ENCODE data around the gene CENPVL1.
"Not testable (repeated sequence)": the region's sequence is repeated elsewhere in the genome, so short reads cannot be mapped to it uniquely, and the experiment has no call there.

CENPVL1 gene

DNA sequence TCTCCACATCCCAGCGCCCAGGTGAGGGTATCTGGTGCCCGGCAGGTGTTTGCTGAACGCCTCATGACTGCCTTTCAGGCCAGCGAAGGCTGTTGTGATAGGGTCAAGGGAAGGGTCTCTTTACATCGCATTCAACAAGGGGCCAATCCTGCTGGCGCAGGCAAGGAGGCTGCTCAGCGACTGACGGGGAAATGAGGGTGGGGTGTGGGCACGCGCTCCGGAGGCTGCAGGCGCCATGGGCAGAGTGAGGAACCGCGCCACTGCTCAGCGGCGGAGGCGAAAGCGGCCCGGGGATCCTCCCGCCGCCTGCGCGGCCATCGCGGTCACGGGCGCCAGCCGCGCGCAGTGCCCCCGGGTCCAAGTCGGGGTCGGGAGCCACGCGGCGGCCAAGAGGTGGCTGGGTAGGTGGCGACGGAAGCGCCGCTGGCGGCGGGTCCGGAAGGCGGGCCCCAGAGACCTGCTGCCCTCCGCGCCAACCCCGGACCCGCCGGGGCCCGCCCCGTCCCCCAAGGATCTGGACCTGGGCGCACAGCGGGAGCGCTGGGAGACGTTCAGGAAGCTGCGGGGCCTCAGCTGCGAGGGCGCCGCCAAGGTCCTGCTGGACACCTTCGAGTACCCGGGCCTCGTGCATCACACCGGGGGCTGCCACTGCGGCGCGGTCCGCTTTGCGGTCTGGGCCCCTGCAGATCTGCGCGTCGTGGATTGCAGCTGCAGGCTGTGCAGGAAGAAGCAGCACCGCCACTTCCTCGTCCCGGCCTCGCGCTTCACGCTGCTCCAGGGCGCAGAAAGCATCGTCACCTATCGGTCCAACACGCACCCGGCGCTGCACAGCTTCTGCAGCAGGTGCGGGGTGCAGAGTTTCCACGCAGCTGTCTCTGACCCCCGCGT is at the start of gene CENPVL1:
CENPVL1 (plus strand) TSS at position 236 of the 888 bp plus-strand sequence; CDS start at position 236, 0 bp downstream.
- not testable (repeated sequence) for DNase-seq

GRCh38 chrX:51665981-51666380 is 44.3 kb upstream of the CENPVL1 start:
- DNase-seq = no peak

- not testable (repeated sequence) for DNase-seq
Measured at GRCh38 chrX:51679689-51680433, 30.5 kb upstream of the CENPVL1 start.

DNA sequence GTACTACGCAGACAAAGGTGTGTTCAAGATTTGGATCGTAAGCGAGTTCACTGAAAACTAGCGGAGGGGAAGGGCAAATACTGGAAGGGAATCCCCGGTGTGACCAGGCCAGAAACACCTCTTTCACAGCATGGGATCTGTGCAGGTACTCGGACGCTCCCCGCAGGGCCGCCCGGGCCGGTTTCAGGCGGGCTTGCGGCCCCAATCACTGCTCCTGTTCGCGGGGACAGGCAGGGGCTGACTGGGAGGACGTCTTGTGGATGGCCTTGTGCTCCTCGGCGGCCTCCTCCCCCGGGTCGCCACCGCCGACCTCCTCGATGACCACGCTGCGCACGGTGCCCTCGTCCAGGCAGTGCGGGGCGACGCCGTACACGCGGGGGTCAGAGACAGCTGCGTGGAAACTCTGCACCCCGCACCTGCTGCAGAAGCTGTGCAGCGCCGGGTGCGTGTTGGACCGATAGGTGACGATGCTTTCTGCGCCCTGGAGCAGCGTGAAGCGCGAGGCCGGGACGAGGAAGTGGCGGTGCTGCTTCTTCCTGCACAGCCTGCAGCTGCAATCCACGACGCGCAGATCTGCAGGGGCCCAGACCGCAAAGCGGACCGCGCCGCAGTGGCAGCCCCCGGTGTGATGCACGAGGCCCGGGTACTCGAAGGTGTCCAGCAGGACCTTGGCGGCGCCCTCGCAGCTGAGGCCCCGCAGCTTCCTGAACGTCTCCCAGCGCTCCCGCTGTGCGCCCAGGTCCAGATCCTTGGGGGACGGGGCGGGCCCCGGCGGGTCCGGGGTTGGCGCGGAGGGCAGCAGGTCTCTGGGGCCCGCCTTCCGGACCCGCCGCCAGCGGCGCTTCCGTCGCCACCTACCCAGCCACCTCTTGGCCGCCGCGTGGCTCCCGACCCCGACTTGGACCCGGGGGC is 28.2 kb upstream of the CENPVL1 start:
- DNase-seq = not testable (repeated sequence)

- not testable (repeated sequence) for DNase-seq
Measured at GRCh38 chrX:51682720-51683062, 27.6 kb upstream of the CENPVL1 start, which contains the start of gene CENPVL2. CENPVL2 (minus strand) TSS chrX:51682831; CDS start chrX:51682831, 0 bp downstream.

DNA sequence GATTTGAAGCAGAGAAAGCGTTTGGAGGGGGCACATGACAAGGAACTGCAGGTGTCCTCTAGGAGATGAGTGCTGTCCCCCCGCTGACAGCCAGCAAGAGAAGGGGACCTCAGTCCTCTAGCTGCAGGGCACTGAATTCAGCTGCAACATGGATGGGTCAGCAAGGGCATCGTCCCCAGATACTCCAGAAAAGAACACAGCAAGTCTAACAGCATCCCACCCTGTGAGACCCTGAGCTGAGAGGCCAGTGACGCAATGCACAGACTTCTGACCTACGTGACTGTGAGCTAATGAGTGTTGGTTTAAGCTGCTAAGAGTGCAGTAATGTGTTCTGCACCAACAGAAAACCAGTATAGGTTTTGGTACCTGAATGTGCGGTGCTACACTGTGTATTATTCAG is 16.1 kb upstream of the CENPVL1 start:
- no peak for DNase-seq

DNA sequence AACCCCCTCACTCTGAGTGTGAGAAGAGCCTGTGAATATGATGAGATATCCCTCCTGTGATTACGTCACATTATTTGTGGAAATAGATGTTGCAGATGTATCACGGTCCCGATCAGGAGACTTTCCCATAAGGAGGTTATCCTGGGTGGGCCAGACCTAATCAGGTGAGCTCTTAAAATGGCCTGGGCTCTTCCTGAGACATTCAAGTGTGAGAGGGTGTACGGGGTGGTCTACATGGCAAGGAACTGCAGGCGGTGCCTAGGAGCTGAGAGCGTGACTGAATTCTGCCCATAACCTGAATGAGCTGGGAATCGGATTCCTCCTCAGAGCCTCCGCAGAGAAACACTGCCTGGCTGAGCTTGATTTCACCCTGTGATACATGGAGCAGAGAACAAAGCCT is 12.9 kb upstream of the CENPVL1 start:
- DNase-seq = no peak

- DNase-seq = not testable (repeated sequence)
Measured at GRCh38 chrX:51712943-51713647, 2.8 kb downstream of the CENPVL1 start.

GRCh38 chrX:51728202-51728601 is 17.9 kb downstream of the CENPVL1 start:
- DNase-seq = no peak

DNA sequence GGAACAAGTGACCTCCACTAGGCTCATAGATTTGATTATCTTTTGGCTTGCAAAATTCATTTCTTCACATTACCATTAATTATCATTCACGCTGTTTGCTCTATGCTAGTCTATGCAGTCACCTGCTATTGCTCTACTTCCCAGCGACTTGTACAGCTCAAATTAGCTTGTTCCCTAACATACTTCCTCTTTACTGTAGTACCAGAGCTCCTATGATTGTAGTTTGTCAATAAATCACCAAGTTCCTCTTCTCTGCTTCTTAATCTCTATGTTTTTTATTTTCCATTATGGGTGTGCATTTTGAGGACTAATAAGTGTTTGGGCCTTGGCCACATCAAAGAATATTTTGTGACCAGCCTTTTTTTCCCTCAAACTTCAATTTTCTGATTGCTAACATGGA is 26.8 kb downstream of the CENPVL1 start:
- no peak for DNase-seq

DNA sequence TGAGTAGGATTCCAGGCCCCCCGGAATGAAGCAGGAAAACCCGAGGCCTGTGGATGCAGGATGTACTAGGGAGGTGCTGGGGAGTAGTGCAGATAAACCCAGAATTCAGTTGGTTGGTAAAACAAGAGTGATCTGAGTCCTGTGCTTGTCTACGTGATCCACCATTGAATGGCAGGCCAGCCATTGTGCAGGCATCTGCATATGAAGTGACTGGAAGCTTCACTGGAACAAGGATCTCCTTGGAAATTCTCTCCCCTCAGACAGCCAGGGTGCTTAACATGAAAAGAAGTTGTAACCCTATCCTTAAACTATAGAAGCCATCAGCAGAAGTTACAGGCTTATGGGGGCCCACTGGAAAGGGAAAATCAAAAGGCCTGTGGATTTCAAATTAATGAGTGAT is 32.3 kb downstream of the CENPVL1 start:
- DNase-seq = no peak

GRCh38 chrX:51743179-51743957 is 33.1 kb downstream of the CENPVL1 start, which contains the start of gene GSPT2:
GSPT2 (plus strand) TSS chrX:51743442; CDS start chrX:51743627, 185 bp downstream.
- DNase-seq = peak; percentile 62

DNA sequence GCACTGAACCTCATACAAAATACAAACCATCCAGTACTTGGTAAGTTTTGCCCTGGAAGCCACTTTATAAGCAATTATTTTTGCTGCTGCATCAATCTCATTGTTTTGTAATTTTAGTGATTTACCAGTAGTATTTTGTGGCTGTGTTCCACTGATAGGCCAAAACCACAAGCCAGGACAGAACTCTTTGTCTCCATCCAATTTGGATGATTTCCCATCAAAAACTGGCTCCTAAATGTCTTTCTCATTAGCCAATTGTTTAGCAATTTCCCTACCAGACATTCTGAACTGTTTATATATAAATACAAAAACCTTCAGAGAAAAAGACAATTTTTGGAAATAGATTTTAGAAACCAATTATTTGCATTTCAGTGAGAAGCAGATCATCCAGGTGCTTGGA is 37.4 kb downstream of the CENPVL1 start:
- DNase-seq = no peak

GRCh38 chrX:51759055-51759839 is 48.9 kb downstream of the CENPVL1 start:
- no peak for DNase-seq

- DNase-seq = no peak
Measured at GRCh38 chrX:51760657-51761056, 50.3 kb downstream of the CENPVL1 start.

Measured in activated naive CD4-positive, alpha-beta T cell treated with anti-CD3 and anti-CD28 coated beads, Interleukin-2, amount 50 U/mL, for 16 hours (primary cell).